Activated CD4-positive, alpha-beta memory T cell treated with anti-CD3 and anti-CD28 coated beads for 36 hours (primary cell): ENCODE measurements around the gene PPFIBP2. TPM values are rescaled to one million over a fixed set of nuclear protein-coding genes. Genes with fewer than 3 reads are reported as not detected.

Experiments
- CTCF ChIA-PET: fragments of 350-600 bp; sonication (Branson Sonifier 250); formaldehyde crosslinking; loops from one replicate; lab custom pipeline; 2021; ENCODE audit warnings: antibody characterized with exemption, inconsistent platforms; lab: Charles Lee
- POLR2A ChIA-PET: fragments of 350-600 bp; sonication (Branson Sonifier 250); formaldehyde crosslinking; loops from one replicate; lab custom pipeline; 2021; ENCODE audit warnings: antibody characterized with exemption; lab: Charles Lee
- DNase-seq: peaks from one replicate; pipeline ENCODE4 v3.0.0-alpha.2; 2020
- H3K27ac Mint-ChIP-seq: one replicate; pipeline ENCODE4 v1.8.0; 2021; ENCODE audit warnings: mixed read lengths
- H3K27me3 Mint-ChIP-seq: one replicate; pipeline ENCODE4 v1.8.0; 2021; ENCODE audit warnings: mixed read lengths
- H3K36me3 Mint-ChIP-seq: one replicate; pipeline ENCODE4 v1.8.0; 2021; ENCODE audit warnings: mixed read lengths
- H3K4me1 Mint-ChIP-seq: one replicate; pipeline ENCODE4 v1.8.0; 2021; ENCODE audit warnings: low read depth, mixed read lengths
- H3K4me3 Mint-ChIP-seq: one replicate; pipeline ENCODE4 v1.8.0; 2021; ENCODE audit warnings: mild to moderate bottlenecking, mixed read lengths
- H3K9me3 Mint-ChIP-seq: one replicate; pipeline ENCODE4 v1.8.0; 2021; ENCODE audit warnings: mixed read lengths
- intact Hi-C: fragments of 100-400 bp; cut with micrococcal nuclease; formaldehyde crosslinking; loops from one replicate; pipeline ENCODE4 v1.15.1; 2023
- total RNA-seq, 2 experiments: library from RNA; stranded (reverse); gene quantifications; one replicate each; pipeline ENCODE4 v1.2.3, GENCODE V29; 2021

The PPFIBP2 gene
- total RNA-seq, 2 experiments from 2014 or later, result 8.8 to 9.2 TPM

DNA sequence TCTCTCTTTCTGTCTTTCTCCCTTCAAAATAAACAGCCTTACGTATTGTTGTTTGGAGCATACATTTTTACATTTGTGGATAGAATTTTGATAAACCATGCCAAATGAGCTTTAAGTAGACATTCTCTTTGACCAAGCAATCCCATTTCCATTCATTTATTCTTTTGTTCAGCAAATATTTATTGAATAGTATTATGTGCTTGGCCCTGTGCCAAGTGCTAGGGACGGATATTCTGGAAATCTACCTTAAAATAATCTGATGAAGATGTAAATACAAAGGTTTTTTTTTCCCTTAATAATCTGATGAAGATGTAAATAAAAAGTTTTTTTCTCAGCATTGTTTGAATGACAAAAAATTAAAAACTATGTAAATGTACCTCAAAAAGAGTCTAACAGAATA, 26.4 kb upstream of the PPFIBP2 start:
- ChIA-PET POLR2A (no interaction called here), CTCF (no interaction called here)
- intact Hi-C loops, result no loop called here
- no peak for DNase-seq
- Mint-ChIP-seq H3K27ac (no peak overlapping the region), H3K36me3 (no peaks in the 10 kb centered on the region), H3K27me3 (peaks cover 2% of the 10 kb centered on the region), H3K4me1 (no peaks in the 10 kb centered on the region), H3K9me3 (no peaks in the 10 kb centered on the region), H3K4me3 (no peak overlapping the region)

DNA sequence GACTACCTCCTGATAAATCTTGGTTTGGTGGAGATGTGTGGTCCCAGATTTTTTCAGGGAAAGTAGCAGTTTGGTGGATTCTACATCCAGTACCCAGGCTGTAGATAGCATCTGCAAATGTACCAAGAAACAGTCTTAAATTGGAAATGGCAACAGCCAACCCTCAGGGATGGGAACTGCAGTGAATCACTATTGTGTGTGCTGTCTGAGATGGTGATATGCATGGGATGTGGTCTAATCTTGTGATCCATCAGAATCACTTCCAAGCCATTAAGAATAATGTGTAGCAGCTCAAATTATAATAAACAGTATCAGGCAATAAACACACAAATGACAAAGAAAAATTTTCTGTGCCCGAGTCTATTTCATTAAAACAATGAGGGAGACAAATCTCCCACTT, 25.1 kb upstream of the PPFIBP2 start:
- Mint-ChIP-seq H3K4me1 (no peaks in the 10 kb centered on the region), H3K36me3 (no peaks in the 10 kb centered on the region), H3K27me3 (peaks cover 2% of the 10 kb centered on the region), H3K27ac (no peak overlapping the region), H3K9me3 (no peaks in the 10 kb centered on the region), H3K4me3 (no peak overlapping the region)
- ChIA-PET CTCF (interaction anchor here (0.5 kb wide), 1 partner anchor 721 kb away, joined by 3 read pairs; no protein-coding TSS in a partner anchor), POLR2A (no interaction called here)
- intact Hi-C loops, result no loop called here
- DNase-seq, result no peak

DNA sequence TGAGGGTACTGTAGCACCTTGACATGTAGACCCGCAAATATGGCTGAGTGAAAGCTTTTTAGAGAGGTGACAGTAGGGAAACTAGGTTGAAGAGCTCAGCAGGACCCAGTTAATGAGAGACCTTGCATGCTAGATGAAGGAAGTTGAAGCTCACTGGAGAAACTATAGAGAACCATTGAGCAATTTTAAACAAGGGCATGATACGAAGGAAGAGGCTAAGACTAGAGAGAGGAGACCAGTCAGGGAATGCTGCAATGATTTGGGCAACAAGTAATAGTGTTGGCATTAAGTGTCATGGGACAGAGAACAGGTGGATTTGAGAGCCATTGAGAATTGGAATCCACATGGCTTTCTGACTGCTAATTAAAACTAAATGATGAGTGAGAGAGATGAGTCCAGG, 24.4 kb upstream of the PPFIBP2 start:
- Mint-ChIP-seq H3K36me3 (no peaks in the 10 kb centered on the region), H3K4me1 (no peaks in the 10 kb centered on the region), H3K27me3 (peaks cover 2% of the 10 kb centered on the region), H3K27ac (no peak overlapping the region), H3K4me3 (no peak overlapping the region), H3K9me3 (no peaks in the 10 kb centered on the region)
- POLR2A ChIA-PET, result no interaction called here
- intact Hi-C loops, result no loop called here
- CTCF ChIA-PET, result no interaction called here
- DNase-seq, result no peak

DNA sequence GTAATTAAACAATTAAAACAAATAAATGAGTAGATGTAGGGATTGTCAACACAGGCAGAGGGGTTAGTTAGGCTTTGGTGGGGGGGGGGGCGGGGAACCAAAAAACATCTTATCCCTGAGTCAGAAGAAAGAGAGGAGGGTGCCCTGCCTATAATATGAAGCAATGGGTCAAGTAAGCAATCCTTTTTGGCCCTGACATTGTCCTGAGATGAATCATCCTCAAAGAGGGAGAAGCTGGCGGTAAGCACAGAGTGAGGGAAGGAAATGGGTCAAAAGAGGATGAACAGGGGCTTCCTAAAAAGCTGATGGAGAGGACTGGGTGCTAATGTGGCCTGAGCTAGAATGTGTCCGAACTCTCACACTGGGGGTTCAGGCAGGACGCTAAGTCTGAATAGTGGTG, 23.7 kb upstream of the PPFIBP2 start:
- no peaks in the 10 kb centered on the region for H3K36me3 Mint-ChIP-seq
- H3K27me3 Mint-ChIP-seq, result peaks cover 2% of the 10 kb centered on the region
- no peak overlapping the region for H3K27ac Mint-ChIP-seq
- ChIA-PET CTCF (no interaction called here), POLR2A (no interaction called here)
- no peak overlapping the region for H3K4me3 Mint-ChIP-seq
- DNase-seq, result no peak
- intact Hi-C loops, result no loop called here
- H3K4me1 Mint-ChIP-seq, result no peaks in the 10 kb centered on the region
- H3K9me3 Mint-ChIP-seq, result no peaks in the 10 kb centered on the region

DNA sequence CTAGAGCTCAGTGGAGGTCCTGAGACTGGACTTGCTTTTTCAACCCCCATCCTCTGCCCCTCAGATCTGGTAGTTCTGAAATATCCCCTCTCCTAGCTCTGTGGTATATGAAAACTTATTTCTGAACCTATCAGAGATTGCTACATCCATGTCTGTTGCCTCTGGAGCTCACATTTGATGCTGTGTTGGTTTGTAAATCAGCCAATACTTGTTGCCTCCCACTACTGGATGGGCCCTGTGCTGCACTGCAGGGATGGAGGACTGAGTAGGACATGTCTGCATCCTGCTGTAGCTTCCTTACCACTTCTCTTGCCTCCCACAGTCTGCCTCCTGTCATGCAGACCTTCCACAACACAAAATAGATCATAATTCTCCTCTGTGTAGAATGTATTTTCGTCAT, 23.3 kb upstream of the PPFIBP2 start:
- no peak for DNase-seq

DNA sequence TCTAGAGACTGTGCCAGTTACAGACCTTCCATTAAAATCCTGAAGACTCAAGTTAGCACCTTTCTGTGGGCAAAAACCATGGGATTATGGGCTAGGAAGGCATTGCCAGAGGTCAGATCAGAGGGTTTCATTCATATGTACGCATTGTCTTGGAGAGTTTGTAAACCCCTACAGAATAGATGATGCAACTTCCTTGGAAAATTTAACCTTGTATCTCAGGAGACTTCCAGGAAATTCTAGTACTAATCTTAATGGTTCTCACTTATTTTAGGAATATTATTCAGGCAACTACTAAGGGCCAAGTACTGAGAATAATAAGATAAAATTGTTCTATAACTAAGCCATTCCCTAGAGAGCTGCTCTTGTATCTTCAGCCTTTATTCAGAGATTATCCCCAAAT, 21.5 kb upstream of the PPFIBP2 start:
- CTCF ChIA-PET, result no interaction called here
- DNase-seq, result no peak
- H3K36me3 Mint-ChIP-seq, result no peaks in the 10 kb centered on the region
- no peak overlapping the region for H3K4me3 Mint-ChIP-seq
- intact Hi-C loops, result no loop called here
- H3K27ac Mint-ChIP-seq, result no peak overlapping the region
- H3K9me3 Mint-ChIP-seq, result no peaks in the 10 kb centered on the region
- peaks cover 4% of the 10 kb centered on the region for H3K27me3 Mint-ChIP-seq
- POLR2A ChIA-PET, result no interaction called here
- peaks cover 7% of the 10 kb centered on the region for H3K4me1 Mint-ChIP-seq

More for the DNA sequence above, 23.3 kb upstream of the PPFIBP2 start:
- no peaks in the 10 kb centered on the region for H3K4me1 Mint-ChIP-seq
- intact Hi-C loops, result no loop called here
- no peaks in the 10 kb centered on the region for H3K9me3 Mint-ChIP-seq
- peaks cover 2% of the 10 kb centered on the region for H3K27me3 Mint-ChIP-seq
- H3K4me3 Mint-ChIP-seq, result no peak overlapping the region
- no peaks in the 10 kb centered on the region for H3K36me3 Mint-ChIP-seq
- CTCF ChIA-PET, result no interaction called here
- POLR2A ChIA-PET, result no interaction called here
- H3K27ac Mint-ChIP-seq, result no peak overlapping the region

DNA sequence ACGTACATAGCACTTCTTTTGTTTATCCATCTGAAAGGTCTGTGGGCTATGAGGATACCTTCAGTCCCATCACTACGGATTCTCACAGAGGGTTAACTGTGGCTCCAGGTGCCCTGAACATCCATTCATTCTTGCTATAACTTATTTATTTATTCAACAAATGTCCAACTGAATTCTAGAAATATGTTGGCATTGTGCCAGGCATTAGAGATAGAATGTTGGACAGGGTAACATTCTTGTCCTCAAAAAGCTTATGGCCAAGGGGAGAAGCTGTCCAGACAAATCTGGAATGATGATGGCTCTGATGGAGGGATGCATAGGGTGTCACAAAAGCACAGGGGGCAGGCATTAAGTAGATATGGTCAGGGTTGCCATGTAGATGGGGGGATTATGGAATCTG, 20.1 kb upstream of the PPFIBP2 start:
- CTCF ChIA-PET, result no interaction called here
- no peak overlapping the region for H3K4me3 Mint-ChIP-seq
- POLR2A ChIA-PET, result no interaction called here
- H3K27ac Mint-ChIP-seq, result no peak overlapping the region
- no peaks in the 10 kb centered on the region for H3K36me3 Mint-ChIP-seq
- intact Hi-C loops, result no loop called here
- DNase-seq, result no peak
- no peaks in the 10 kb centered on the region for H3K9me3 Mint-ChIP-seq
- H3K27me3 Mint-ChIP-seq, result peaks cover 4% of the 10 kb centered on the region
- peaks cover 7% of the 10 kb centered on the region for H3K4me1 Mint-ChIP-seq

DNA sequence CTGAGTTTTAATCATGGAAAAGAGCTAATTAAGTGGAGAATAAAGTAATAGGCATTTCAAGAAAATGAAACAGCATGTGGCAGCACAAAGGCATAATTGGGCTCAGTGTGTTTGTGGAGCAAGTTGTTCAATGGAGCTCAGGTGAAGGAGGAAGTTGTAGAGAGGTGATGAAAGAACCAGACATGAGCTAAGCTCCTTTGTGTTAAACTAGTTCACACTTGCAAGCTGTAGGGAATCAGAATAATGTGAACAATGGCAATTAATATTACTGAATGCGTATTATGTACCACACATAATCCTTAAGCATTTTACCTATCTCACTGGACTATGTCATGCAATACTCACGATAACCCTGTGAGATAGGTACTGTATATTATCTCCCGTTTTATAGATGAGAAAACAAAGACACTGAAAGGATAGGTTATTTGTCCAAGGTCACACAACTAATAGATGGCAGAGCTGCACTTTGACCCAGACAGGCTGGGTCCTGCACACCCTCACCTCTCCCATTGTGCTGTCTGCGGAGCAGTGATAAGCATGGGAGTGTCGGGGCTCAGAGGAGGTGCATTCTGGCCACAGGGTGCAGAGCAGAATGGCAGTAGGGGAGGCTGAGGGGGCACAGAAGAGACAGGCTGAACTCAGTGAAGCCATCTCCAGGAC, 19.6 kb upstream of the PPFIBP2 start:
- intact Hi-C loops, result no loop called here
- Mint-ChIP-seq H3K4me1 (peaks cover 7% of the 10 kb centered on the region), H3K27me3 (peaks cover 4% of the 10 kb centered on the region), H3K27ac (no peak overlapping the region), H3K9me3 (no peaks in the 10 kb centered on the region), H3K4me3 (no peak overlapping the region), H3K36me3 (no peaks in the 10 kb centered on the region)
- ChIA-PET POLR2A (no interaction called here), CTCF (no interaction called here)
- DNase-seq, result no peak

DNA sequence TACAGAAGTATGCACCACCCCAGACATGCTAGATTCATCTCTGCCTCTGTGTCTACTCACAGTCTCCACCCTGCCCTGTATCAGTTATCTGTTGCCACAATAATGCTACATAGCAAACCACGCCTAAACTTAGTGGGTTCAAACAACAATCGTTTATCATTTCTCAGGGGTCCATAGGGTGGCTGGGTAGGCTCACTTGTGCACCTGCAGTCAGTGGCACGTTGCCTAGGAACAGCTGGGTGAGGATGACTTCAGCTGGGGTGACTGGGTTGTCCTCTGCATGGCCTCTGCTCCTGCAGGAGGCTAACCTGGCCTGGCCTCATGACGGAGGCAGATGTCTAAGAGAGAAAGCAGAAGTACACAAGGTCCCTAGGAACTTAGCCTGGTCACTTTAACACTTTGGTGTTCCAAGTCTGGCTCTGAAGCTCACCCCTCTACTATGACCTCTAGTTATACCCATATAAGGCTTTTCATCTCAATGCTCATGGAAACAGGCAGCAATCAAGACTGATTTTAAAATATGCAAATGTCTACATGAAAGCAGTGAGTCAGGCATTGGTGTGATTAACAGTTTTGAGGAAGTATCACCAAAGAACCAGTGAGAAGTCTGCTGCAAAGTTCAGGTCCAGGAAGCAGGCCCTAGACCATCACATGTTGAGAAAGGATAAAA, 17.8 kb upstream of the PPFIBP2 start:
- ChIA-PET POLR2A (no interaction called here), CTCF (no interaction called here)
- H3K36me3 Mint-ChIP-seq, result no peaks in the 10 kb centered on the region

DNA sequence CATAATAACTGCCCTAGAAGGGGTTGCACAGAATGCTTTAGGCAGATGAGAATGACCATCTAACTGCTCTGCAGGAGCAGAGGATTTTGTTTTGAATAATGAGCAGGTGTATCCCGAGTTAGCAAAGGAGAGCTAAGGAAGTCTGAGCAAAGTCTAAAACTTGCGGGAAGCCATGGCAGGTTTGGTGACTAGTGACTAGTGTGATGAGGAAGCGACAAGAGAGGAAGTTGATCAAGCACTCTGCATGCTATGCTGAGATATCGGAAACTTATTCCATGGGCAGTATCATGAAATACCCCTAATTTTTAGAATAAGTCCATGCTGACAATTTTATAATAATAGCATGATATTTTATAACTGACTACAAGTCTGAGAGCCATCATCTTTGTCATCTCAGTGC, 15.6 kb upstream of the PPFIBP2 start:
- POLR2A ChIA-PET, result no interaction called here
- no peak for DNase-seq
- Mint-ChIP-seq H3K4me3 (no peak overlapping the region), H3K4me1 (peaks cover 7% of the 10 kb centered on the region), H3K27me3 (peaks cover 2% of the 10 kb centered on the region), H3K27ac (no peak overlapping the region), H3K36me3 (no peaks in the 10 kb centered on the region), H3K9me3 (no peaks in the 10 kb centered on the region)
- CTCF ChIA-PET, result no interaction called here
- intact Hi-C loops, result no loop called here

More for the DNA sequence above, 17.8 kb upstream of the PPFIBP2 start:
- Mint-ChIP-seq H3K4me3 (no peak overlapping the region), H3K27me3 (peaks cover 2% of the 10 kb centered on the region), H3K9me3 (no peaks in the 10 kb centered on the region), H3K4me1 (peaks cover 7% of the 10 kb centered on the region), H3K27ac (no peak overlapping the region)
- intact Hi-C loops, result no loop called here
- no peak for DNase-seq

DNA sequence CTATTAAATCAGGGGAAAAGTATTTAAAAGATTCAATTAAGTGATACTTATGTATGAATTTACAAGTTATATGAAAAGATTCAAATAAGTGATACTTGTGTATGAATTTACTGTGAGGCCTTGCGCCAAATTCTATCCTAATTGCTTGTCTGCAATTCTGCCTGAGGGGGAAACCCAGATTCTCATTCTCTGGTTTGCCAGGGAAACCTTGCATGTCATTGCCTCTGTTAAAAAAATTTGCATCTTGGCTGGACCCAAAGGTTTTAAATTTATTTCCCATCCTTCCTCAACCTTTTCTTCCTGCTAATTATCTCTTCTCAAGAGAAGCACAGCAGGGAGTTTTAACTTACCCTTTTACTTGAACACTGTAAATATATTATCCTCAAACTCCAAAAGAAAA, 14.7 kb upstream of the PPFIBP2 start:
- CTCF ChIA-PET, result no interaction called here

DNA sequence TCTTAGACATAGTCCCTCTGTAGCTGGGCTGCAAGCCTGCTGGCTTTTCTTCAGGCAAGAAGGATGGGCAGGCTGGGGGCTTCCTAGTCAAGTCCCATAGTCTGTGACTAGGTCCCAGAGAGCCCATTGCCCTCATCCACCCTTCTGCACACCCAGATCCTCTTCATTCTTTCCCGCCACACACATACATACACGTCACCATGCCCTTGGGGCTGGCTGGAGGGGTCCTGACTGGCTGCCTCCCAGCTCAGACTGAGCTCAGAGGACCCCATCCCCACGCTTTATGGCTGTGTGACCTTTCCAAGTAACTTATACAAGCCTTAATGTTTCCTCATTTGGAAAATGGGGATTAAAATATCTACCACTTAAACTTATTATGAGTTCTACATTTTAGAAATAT, 13.5 kb upstream of the PPFIBP2 start:
- no peak overlapping the region for H3K4me3 Mint-ChIP-seq
- H3K36me3 Mint-ChIP-seq, result no peaks in the 10 kb centered on the region
- intact Hi-C loops, result no loop called here
- ChIA-PET POLR2A (no interaction called here), CTCF (interaction anchor here (1.3 kb wide), 1 partner anchor 12 kb away, joined by 3 read pairs; no protein-coding TSS in a partner anchor)
- H3K27me3 Mint-ChIP-seq, result peaks cover 2% of the 10 kb centered on the region
- no peaks in the 10 kb centered on the region for H3K9me3 Mint-ChIP-seq
- no peak for DNase-seq
- no peak overlapping the region for H3K27ac Mint-ChIP-seq
- H3K4me1 Mint-ChIP-seq, result peaks cover 7% of the 10 kb centered on the region

More for the DNA sequence above, 14.7 kb upstream of the PPFIBP2 start:
- no peaks in the 10 kb centered on the region for H3K9me3 Mint-ChIP-seq
- H3K4me3 Mint-ChIP-seq, result no peak overlapping the region
- intact Hi-C loops, result no loop called here
- peaks cover 7% of the 10 kb centered on the region for H3K4me1 Mint-ChIP-seq
- POLR2A ChIA-PET, result no interaction called here
- DNase-seq, result no peak
- no peaks in the 10 kb centered on the region for H3K36me3 Mint-ChIP-seq
- no peak overlapping the region for H3K27ac Mint-ChIP-seq
- peaks cover 2% of the 10 kb centered on the region for H3K27me3 Mint-ChIP-seq

DNA sequence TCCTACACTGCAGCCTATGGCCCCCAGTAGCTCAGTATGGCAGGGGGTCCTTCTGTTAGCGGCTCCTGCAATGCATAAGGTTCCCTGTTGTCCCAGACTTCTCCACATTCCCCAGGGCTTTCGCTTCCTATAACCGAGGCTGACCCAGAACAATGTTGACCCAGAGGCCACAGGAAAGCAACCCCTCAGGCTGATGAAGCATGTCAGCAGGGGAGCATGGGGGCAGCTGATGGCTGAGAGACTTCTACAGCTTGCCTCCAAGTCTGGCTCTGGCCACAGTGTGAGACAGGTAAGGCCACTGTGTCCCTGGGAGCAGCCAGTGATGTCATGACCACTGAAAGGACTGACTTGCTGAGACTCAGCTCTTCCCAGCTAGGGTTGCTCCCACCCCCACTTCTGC, 12.5 kb upstream of the PPFIBP2 start:
- H3K36me3 Mint-ChIP-seq, result no peaks in the 10 kb centered on the region
- POLR2A ChIA-PET, result no interaction called here
- intact Hi-C loops, result no loop called here
- H3K4me3 Mint-ChIP-seq, result no peak overlapping the region
- H3K27ac Mint-ChIP-seq, result no peak overlapping the region
- no peaks in the 10 kb centered on the region for H3K9me3 Mint-ChIP-seq
- CTCF ChIA-PET, result interaction anchor here (0.6 to 1.3 kb wide), 3 partner anchors 11 to 59 kb away, joined by 3 read pairs; partner anchors contain the start of gene PPFIBP2
- H3K27me3 Mint-ChIP-seq, result peaks cover 2% of the 10 kb centered on the region
- DNase-seq, result no peak
- H3K4me1 Mint-ChIP-seq, result peaks cover 3% of the 10 kb centered on the region
